HL-60 (cell line): ENCODE results near the gene B9D1.

Experiments used
- DNase-seq, 2 experiments: peaks; one replicate each; pipeline ENCODE4 v3.0.0-alpha.2; 2010 to 2020; ENCODE audit warnings: low read depth in 1 of 2, low spot score in 1 of 2
- H3K27ac ChIP-seq: fragments of 250-450 bp; sonication (Bioruptor Pico); replicated peaks from 2 replicates; pipeline ENCODE4 v1.5.1; 2020; ENCODE audit warnings: mild to moderate bottlenecking, moderate library complexity
- H3K27me3 ChIP-seq: fragments of 250-450 bp; sonication (Bioruptor Pico); 2 replicates; pipeline ENCODE4 v1.5.1; 2021; ENCODE audit warnings: mild to moderate bottlenecking, moderate library complexity; ENCODE audit not compliant: insufficient read depth, poor library complexity, severe bottlenecking
- H3K4me3 ChIP-seq: replicated peaks from 2 replicates; pipeline ENCODE4 v1.5.1; 2011; ENCODE audit warnings: mild to moderate bottlenecking, control low read depth, low read length; ENCODE audit not compliant: insufficient read depth
- CTCF ChIP-seq: IDR thresholded peaks from one replicate; pipeline ENCODE4 v1.5.1; 2011; ENCODE audit warnings: low read length, control low read depth, inconsistent platforms; ENCODE audit not compliant: insufficient read depth
- GABPA ChIP-seq: IDR thresholded peaks from 2 replicates; pipeline ENCODE4 v1.6.1; 2012; ENCODE audit warnings: low read depth
- POLR2AphosphoS5 ChIP-seq: IDR thresholded peaks from 2 replicates; pipeline ENCODE4 v1.6.1; 2012; ENCODE audit warnings: low read depth
- REST ChIP-seq: IDR thresholded peaks from 2 replicates; pipeline ENCODE4 v1.6.1; 2012; ENCODE audit warnings: low read depth; ENCODE audit not compliant: insufficient replicate concordance
- SPI1 ChIP-seq: IDR thresholded peaks from 2 replicates; pipeline ENCODE4 v1.6.1; 2012; ENCODE audit warnings: low read depth, mild to moderate bottlenecking, borderline replicate concordance

B9D1 gene

GRCh38 chr17:19311016-19311415 lies 51.5 kb downstream of the B9D1 start:
- H3K4me3 ChIP-seq, result no peak overlapping the region
- no peak for DNase-seq
- TF ChIP-seq GABPA (no peak), POLR2AphosphoS5 (no peak), CTCF (no peak), REST (no peak), SPI1 (no peak)
- H3K27ac ChIP-seq, result no peak overlapping the region
- no peaks in the 10 kb centered on the region for H3K27me3 ChIP-seq

- no peak for DNase-seq
- Histone ChIP-seq H3K4me3 (no peak overlapping the region), H3K27me3 (no peaks in the 10 kb centered on the region), H3K27ac (no peak overlapping the region)
- TF ChIP-seq POLR2AphosphoS5, result no peak
- no peak for TF ChIP-seq CTCF
- TF ChIP-seq REST, result no peak
- TF ChIP-seq GABPA, result no peak
- TF ChIP-seq SPI1, result no peak
Measured at GRCh38 chr17:19310151-19310550, 52.4 kb downstream of the B9D1 start.

- DNase-seq, result no peak
- no peak for TF ChIP-seq CTCF
- H3K27me3 ChIP-seq, result no peaks in the 10 kb centered on the region
- no peak overlapping the region for H3K27ac ChIP-seq
- H3K4me3 ChIP-seq, result no peak overlapping the region
Measured at GRCh38 chr17:19309701-19310100, 52.8 kb downstream of the B9D1 start.

- Histone ChIP-seq H3K27ac (no peak overlapping the region), H3K4me3 (no peak overlapping the region), H3K27me3 (no peaks in the 10 kb centered on the region)
- TF ChIP-seq REST (no peak), POLR2AphosphoS5 (no peak)
- no peak for DNase-seq
Measured at GRCh38 chr17:19308398-19308797, 54.1 kb downstream of the B9D1 start.
